HUES64 (cell line): ENCODE results near the gene PTPN7.

Source experiments
- H3K27ac ChIP-seq: 2 replicates; pipeline ENCODE4 v1.7.0; 2013; ENCODE audit warnings: low read depth, low read length, inconsistent platforms
- H3K27me3 ChIP-seq: 2 replicates; pipeline ENCODE4 v1.6.1; 2013; ENCODE audit warnings: mild to moderate bottlenecking, low read length; ENCODE audit not compliant: insufficient read depth
- H3K36me3 ChIP-seq: 2 replicates; pipeline ENCODE4 v1.6.1; 2013; ENCODE audit warnings: mild to moderate bottlenecking, low read length; ENCODE audit not compliant: insufficient read depth
- H3K4me1 ChIP-seq: 2 replicates; pipeline ENCODE4 v1.6.1; 2013; ENCODE audit warnings: mild to moderate bottlenecking, low read length, moderate library complexity; ENCODE audit not compliant: insufficient read depth
- H3K4me3 ChIP-seq: 2 replicates; pipeline ENCODE4 v1.5.1; 2013; ENCODE audit warnings: mild to moderate bottlenecking, low read length, moderate library complexity
- H3K9ac ChIP-seq: 2 replicates; pipeline ENCODE4 v1.6.1; 2013; ENCODE audit warnings: mild to moderate bottlenecking, low read depth, low read length
- H3K9me3 ChIP-seq: 2 replicates; pipeline ENCODE4 v1.6.1; 2013; ENCODE audit warnings: low read depth, low read length; ENCODE audit not compliant: insufficient read depth
- WGBS: fragments of 150-250, 120-280 bp; methylation state at CpG from one replicate; pipeline ENCODE4 v1.1.7; 2013; ENCODE audit warnings: missing lambda C conversion rate; 5-methylcytosine and 5-hydroxymethylcytosine counted together

The PTPN7 gene

DNA sequence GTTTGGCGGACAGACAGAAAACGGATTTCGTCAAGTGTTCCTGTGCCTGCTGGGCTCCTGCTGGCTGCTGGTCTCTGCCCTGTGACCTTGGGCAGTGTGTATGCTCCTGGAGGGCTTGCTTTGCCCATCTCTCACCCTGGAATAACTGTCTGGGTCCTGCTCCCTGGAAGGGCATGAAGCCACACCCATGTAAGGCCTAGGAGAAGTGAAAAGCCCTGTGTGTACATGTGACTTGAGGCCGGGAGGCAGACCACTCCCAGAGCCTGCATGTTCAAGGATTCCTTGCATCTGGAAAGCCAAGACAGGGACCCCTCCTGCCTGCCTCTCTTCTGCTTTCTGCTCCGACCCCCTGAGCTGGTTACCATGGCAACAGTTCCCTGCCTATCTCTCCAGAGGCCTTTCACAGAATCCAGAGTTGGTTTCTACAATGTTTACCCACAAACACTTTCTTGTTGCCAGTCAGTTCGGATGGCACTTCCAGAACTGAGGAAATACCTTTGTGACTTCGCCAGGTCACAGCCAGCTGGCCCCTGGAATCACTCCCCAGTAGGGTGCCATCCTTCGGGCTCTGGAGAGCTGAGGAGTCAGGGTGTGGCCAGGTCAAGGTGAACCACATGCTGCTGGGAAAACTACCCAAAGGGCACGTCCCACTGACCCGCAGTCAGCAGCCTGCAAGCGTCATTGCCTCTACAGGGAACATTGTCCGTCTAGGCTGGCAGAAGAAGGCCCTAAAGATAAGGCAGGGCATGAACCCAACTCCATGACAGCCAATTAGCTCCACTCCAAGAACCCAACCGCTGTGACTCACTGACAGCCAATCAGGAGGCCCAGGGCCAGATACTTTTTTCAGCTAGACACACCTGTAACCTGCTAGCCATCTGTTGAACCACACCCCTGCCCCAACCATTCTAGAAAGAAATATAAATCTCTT is 52.3 kb downstream of the PTPN7 start:
- peaks cover 17% of the 10 kb centered on the region for H3K4me1 ChIP-seq
- H3K4me3 ChIP-seq, result no peak overlapping the region
- H3K27me3 ChIP-seq, result no peaks in the 10 kb centered on the region
- WGBS, result 83% methylated on average over 13 of the region's 13 CpGs
- H3K9me3 ChIP-seq, result no peaks in the 10 kb centered on the region
- H3K27ac ChIP-seq, result no peak overlapping the region
- no peaks in the 10 kb centered on the region for H3K36me3 ChIP-seq
- no peak overlapping the region for H3K9ac ChIP-seq

DNA sequence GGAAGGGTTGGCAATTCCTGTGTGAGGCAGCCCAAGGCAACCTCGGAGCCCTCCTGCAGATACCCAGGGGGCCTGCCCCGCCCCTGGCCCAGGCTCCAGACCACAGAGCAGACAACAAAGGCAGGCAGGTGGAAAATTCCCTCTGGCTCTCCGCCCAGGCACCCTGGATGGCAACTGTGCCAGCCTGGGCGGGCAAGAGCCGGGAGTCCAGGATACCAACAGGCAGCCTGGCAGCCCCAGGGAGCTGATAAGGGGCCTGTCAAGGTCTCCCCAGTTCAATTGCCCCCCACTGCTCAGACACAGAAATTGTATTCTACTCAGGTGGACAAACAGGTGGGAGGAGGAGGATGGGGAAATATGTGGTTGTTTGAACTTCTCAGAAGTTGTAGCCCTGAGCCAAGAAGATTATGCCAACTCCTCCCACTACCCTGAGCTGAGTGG is 53.1 kb downstream of the PTPN7 start:
- H3K4me3 ChIP-seq, result no peak overlapping the region
- WGBS, result 74% methylated on average over 5 of the region's 5 CpGs
- H3K9me3 ChIP-seq, result no peaks in the 10 kb centered on the region
- H3K9ac ChIP-seq, result no peak overlapping the region
- H3K36me3 ChIP-seq, result no peaks in the 10 kb centered on the region
- H3K27me3 ChIP-seq, result no peaks in the 10 kb centered on the region
- H3K27ac ChIP-seq, result no peak overlapping the region
- peaks cover 17% of the 10 kb centered on the region for H3K4me1 ChIP-seq

DNA sequence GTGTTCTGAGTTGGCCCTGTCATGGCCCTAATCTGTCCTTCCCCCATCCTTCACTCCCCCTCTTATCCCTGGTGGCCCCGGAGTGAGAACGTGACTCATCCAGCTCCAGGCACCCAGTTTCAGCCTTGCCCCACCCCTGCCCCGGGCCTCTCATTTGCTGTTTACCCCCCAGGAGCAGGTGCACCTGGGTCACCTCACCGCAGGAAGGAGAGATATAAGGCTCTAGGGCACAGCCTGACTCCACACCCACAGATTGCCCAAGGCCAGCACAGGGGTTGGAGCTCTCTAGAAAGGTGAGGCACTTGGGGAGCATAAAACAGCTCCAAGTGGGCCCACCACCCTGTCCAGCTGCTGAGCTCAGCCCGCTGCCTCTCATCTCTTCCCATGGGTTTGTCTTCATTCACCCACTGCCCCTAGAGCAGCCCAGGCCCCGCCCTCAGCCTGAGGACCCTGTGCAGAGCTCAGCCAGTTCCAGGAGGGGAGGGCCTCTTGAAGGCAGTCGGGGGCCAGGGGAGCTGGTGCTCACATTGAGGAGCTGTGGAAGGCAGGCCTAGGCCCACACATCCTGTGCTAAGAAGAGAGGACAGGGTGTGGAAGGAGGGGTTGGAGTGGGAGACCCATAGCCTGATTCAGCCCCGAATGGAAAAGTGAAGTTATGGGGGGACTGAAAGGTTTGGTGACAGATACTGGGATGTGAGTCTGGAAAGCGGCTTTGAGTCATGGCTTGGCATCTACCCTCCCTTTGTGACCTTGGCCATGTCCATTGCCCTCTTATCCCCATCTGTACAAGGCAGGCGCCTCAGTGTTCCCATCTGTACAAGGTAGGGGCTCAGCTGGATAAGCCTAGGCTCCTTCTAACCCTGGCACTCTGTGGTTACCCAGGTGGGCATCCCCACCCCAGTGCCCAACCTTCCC is 53.8 kb downstream of the PTPN7 start:
- no peaks in the 10 kb centered on the region for H3K9me3 ChIP-seq
- WGBS, result 78% methylated on average over 10 of the region's 10 CpGs
- H3K27me3 ChIP-seq, result no peaks in the 10 kb centered on the region
- no peak overlapping the region for H3K4me3 ChIP-seq
- H3K36me3 ChIP-seq, result no peaks in the 10 kb centered on the region
- H3K27ac ChIP-seq, result peak overlapping the region; percentile 57
- H3K4me1 ChIP-seq, result peaks cover 19% of the 10 kb centered on the region
- peak overlapping the region; percentile 20; the same call in 1 of the 2 replicates for H3K9ac ChIP-seq

DNA sequence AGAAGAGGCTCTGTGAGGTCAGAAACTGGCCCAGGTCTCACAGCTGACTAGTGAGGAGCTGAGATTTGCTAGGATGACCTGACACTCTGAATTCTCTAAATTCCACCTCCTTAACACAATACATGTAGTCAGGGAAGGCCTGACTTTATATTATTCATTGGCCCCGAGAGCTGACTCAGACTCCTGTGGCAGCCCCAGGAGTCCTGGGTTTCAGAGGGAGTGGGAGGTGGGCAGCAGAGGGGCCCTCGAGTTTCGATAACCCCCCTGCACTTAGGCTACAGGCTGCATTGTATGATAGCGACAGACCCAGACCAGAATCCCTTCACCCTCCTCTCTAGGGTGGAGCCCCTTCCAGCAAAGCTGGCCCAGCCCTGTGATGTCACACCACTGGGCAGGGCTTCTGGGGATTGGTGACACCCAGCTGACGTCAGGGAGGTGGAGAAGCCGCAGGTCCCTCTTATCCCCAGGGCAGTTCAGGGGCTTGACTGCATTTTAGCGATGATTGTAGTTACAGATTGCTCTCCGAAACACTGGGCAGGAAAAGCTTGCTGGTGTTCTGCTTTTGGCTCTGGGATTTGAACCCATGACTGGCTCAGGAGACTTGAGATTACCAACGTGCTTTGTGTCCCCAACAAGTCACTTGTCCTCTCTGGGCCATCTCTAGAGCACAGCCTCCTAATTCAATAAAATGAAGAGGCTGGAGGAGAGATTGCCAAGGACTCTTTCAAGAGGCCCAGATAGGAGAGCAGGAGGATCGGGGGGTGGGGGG is 54.6 kb downstream of the PTPN7 start:
- H3K9ac ChIP-seq, result peak overlapping the region; percentile 2; the same call in 1 of the 2 replicates
- WGBS, result 12% methylated on average over 9 of the region's 10 CpGs
- peak overlapping the region; percentile 57 for H3K27ac ChIP-seq
- H3K36me3 ChIP-seq, result no peaks in the 10 kb centered on the region
- no peaks in the 10 kb centered on the region for H3K9me3 ChIP-seq
- peak overlapping the region; percentile 30 for H3K4me3 ChIP-seq
- H3K4me1 ChIP-seq, result peaks cover 27% of the 10 kb centered on the region
- H3K27me3 ChIP-seq, result no peaks in the 10 kb centered on the region

DNA sequence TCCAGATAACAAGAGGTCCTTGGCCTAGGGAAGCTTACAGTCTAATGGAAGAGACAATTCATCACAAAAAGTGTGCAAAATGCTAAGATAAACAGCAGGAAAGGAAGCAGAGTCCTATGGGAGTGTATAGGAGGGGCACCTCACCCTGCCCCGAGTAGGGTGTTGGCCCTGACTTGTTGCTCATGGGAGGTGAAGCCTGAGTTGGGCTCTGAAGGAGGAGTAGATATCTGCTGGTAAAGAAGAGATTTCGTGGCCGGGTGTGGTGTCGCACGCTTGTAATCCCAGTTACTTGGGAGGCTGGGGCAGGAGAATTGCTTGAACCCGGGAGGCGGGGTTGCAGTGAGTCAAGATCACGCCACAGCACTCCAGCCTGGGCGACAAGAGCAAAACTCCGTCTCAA is 56.3 kb downstream of the PTPN7 start:
- no peak overlapping the region for H3K4me3 ChIP-seq
- no peaks in the 10 kb centered on the region for H3K27me3 ChIP-seq
- H3K9ac ChIP-seq, result no peak overlapping the region
- WGBS, result 90% methylated on average over 10 of the region's 10 CpGs
- H3K4me1 ChIP-seq, result peaks cover 27% of the 10 kb centered on the region
- no peak overlapping the region for H3K27ac ChIP-seq
- no peaks in the 10 kb centered on the region for H3K36me3 ChIP-seq
- no peaks in the 10 kb centered on the region for H3K9me3 ChIP-seq

DNA sequence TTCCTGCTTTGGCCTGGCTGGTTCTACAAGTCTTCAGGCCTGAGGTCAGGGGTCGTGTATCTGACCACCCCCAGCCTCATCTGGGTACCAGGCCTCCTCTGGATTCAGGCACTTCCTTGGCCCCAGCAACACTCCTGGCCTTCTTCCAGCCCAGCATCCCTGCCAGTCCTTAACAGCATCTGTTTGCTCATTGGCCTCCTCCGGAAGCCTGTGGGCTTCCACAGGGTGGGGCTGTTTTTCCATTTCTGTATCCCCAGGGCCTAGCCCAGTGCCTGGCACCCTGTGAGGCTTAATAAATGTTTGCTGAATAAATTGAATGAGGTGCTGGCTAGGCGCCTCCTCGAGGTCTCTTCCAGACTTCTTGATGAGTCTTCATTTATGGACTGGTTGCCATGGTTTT is 59.2 kb downstream of the PTPN7 start:
- WGBS, result 70% methylated on average over 4 of the region's 4 CpGs
- peaks cover 20% of the 10 kb centered on the region for H3K4me1 ChIP-seq
- H3K4me3 ChIP-seq, result no peak overlapping the region
- H3K9me3 ChIP-seq, result no peaks in the 10 kb centered on the region
- H3K9ac ChIP-seq, result no peak overlapping the region
- no peaks in the 10 kb centered on the region for H3K27me3 ChIP-seq
- no peaks in the 10 kb centered on the region for H3K36me3 ChIP-seq
- H3K27ac ChIP-seq, result no peak overlapping the region
